HTERT RPE-1 (cell line): ENCODE data around the gene ADI1.
"Not testable (repeated sequence)": the region's sequence is repeated elsewhere in the genome, so short reads cannot be mapped to it uniquely, and the experiment has no call there.

Source experiments
- in situ Hi-C: fragments of 300-500 bp; cut with MboI; formaldehyde crosslinking; loops from 4 replicates; pipeline ENCODE4 v1.14.3; 2020; ENCODE audit warnings: low sequenced_read_pairs

The ADI1 gene

GRCh38 chr2:3464401-3465005 is 54.8 kb downstream of the ADI1 start:
- in situ Hi-C loops, result no loop called here

- in situ Hi-C loops, result no loop called here
Observed at GRCh38 chr2:3463944-3464343, 55.4 kb downstream of the ADI1 start.

- in situ Hi-C loops, result no loop called here
Observed at GRCh38 chr2:3463186-3463835, 56.0 kb downstream of the ADI1 start.

GRCh38 chr2:3462493-3463104 is 56.7 kb downstream of the ADI1 start:
- in situ Hi-C loops, result no loop called here

- in situ Hi-C loops, result no loop called here
Observed at GRCh38 chr2:3461801-3462492, 57.4 kb downstream of the ADI1 start.

- in situ Hi-C loops, result no loop called here
Observed at GRCh38 chr2:3460831-3461800, 58.2 kb downstream of the ADI1 start.

- in situ Hi-C loops, result no loop called here
Observed at GRCh38 chr2:3460156-3460555, 59.2 kb downstream of the ADI1 start.

GRCh38 chr2:3459185-3460015 is 59.9 kb downstream of the ADI1 start:
- in situ Hi-C loops, result no loop called here

GRCh38 chr2:3458396-3459184 is 60.7 kb downstream of the ADI1 start:
- in situ Hi-C loops, result no loop called here

- in situ Hi-C loops, result no loop called here
Observed at GRCh38 chr2:3457524-3458395, 61.6 kb downstream of the ADI1 start.

- in situ Hi-C loops, result no loop called here
Observed at GRCh38 chr2:3456125-3456524, 63.2 kb downstream of the ADI1 start.

- in situ Hi-C loops, result no loop called here
Observed at GRCh38 chr2:3454802-3455201, 64.5 kb downstream of the ADI1 start.

- in situ Hi-C loops, result not testable (repeated sequence)
Observed at GRCh38 chr2:3454005-3454404, 65.3 kb downstream of the ADI1 start.

GRCh38 chr2:3453190-3453999 is 65.9 kb downstream of the ADI1 start:
- in situ Hi-C loops, result no loop called here

GRCh38 chr2:3451926-3452671 is 67.2 kb downstream of the ADI1 start:
- in situ Hi-C loops, result no loop called here

- in situ Hi-C loops, result no loop called here
Observed at GRCh38 chr2:3451169-3451568, 68.2 kb downstream of the ADI1 start.
